ENCODE measurements around the gene ROR2. TPM values are rescaled to one million over a fixed set of nuclear protein-coding genes. Genes with fewer than 3 reads are reported as not detected.

ROR2 gene
- total and polyA plus RNA-seq, 4 donors, result 0.13 to 0.84 (median 0.52) TPM

DNA sequence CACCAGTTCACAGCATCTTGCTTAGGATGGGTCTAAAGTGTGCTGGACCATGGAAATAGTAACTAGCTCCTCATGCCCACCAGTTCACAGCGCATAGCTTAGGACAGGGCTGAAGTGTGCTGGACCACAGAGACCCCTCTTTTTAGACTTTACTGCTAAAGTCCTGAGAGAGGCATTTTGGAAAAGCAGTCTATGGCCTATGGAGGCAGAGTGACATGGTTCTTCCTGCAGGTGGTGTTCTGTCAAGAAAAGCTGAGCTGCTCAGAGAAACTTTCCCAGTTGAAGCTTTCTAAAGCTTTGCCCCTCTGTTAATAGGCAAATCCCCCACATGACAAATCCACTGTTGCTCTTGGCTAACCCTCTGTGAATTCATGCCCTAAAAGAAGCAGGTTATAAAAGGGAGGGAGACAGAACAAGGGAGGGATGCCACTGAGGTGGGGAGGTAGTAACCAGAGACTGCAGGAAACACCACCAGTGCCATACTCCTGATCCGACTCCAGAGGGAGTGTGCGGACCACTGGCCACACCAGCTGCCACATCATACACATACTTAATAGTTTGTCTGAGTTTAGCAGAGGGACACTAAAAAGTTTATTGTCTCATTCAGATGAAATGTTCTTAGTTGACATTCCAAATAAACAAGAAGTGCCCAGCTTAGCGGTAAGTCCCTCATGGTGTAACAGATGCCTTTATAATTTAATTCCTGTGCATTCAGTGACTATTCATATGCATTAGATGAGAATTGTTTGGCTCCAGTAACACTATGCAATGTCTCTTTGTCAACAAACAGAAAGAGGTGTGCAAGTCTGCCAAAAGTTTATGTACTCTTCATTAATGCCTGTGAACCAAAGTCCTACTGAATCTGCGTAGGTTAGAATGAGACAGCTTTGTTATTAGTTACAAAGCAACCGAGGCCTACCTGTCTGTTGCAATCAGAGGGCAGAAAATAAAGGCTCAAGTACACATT, 290.2 kb downstream of the ROR2 start:
- WGBS, result 65% methylated on average over 6 of the region's 6 CpGs
- no peak for TF ChIP-seq FOXA1 (IDR thresholded peaks at IDR 0.05)
- TF ChIP-seq, protein P1, sequence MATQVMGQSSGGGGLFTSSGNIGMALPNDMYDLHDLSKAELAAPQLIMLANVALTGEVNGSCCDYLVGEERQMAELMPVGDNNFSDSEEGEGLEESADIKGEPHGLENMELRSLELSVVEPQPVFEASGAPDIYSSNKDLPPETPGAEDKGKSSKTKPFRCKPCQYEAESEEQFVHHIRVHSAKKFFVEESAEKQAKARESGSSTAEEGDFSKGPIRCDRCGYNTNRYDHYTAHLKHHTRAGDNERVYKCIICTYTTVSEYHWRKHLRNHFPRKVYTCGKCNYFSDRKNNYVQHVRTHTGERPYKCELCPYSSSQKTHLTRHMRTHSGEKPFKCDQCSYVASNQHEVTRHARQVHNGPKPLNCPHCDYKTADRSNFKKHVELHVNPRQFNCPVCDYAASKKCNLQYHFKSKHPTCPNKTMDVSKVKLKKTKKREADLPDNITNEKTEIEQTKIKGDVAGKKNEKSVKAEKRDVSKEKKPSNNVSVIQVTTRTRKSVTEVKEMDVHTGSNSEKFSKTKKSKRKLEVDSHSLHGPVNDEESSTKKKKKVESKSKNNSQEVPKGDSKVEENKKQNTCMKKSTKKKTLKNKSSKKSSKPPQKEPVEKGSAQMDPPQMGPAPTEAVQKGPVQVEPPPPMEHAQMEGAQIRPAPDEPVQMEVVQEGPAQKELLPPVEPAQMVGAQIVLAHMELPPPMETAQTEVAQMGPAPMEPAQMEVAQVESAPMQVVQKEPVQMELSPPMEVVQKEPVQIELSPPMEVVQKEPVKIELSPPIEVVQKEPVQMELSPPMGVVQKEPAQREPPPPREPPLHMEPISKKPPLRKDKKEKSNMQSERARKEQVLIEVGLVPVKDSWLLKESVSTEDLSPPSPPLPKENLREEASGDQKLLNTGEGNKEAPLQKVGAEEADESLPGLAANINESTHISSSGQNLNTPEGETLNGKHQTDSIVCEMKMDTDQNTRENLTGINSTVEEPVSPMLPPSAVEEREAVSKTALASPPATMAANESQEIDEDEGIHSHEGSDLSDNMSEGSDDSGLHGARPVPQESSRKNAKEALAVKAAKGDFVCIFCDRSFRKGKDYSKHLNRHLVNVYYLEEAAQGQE (IDR thresholded peaks at IDR 0.05), result no peak
- no peak for TF ChIP-seq MAX (IDR thresholded peaks at IDR 0.05)
- peak; percentile 10 to 27 for TF ChIP-seq RAD21 (IDR thresholded peaks at IDR 0.05)
- TF ChIP-seq JUND (IDR thresholded peaks at IDR 0.05), result peak in 1 of 2 donors; percentile 17
- TF ChIP-seq YY1 (IDR thresholded peaks at IDR 0.05), result no peak
- peak; percentile 54 for TF ChIP-seq FOXA2 (IDR thresholded peaks at IDR 0.05)
- TF ChIP-seq HNF4G (IDR thresholded peaks at IDR 0.05), result no peak
- TF ChIP-seq NR2F2 (IDR thresholded peaks at IDR 0.05), result no peak
- TF ChIP-seq, protein P2, sequence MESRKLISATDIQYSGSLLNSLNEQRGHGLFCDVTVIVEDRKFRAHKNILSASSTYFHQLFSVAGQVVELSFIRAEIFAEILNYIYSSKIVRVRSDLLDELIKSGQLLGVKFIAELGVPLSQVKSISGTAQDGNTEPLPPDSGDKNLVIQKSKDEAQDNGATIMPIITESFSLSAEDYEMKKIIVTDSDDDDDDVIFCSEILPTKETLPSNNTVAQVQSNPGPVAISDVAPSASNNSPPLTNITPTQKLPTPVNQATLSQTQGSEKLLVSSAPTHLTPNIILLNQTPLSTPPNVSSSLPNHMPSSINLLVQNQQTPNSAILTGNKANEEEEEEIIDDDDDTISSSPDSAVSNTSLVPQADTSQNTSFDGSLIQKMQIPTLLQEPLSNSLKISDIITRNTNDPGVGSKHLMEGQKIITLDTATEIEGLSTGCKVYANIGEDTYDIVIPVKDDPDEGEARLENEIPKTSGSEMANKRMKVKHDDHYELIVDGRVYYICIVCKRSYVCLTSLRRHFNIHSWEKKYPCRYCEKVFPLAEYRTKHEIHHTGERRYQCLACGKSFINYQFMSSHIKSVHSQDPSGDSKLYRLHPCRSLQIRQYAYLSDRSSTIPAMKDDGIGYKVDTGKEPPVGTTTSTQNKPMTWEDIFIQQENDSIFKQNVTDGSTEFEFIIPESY (IDR thresholded peaks at IDR 0.05), result peak; percentile 12
- peak in 1 of 2 donors; percentile 30 for TF ChIP-seq RXRA (IDR thresholded peaks at IDR 0.05)
- peak; percentile 20 to 70 for TF ChIP-seq HNF4A (conservative IDR thresholded peaks at IDR 0.05)
- no peak for TF ChIP-seq TAF1 (conservative IDR thresholded peaks at IDR 0.05)
- TF ChIP-seq GABPA (IDR thresholded peaks at IDR 0.05 in 1 of 2, conservative IDR thresholded peaks at IDR 0.05 in 1 of 2), result no peak
- TF ChIP-seq EGR1 (IDR thresholded peaks at IDR 0.05; ENCODE audit: low read depth in 2 of 2), result no peak
- no peak for TF ChIP-seq ATF3 (IDR thresholded peaks at IDR 0.05)
- TF ChIP-seq, protein P3, sequence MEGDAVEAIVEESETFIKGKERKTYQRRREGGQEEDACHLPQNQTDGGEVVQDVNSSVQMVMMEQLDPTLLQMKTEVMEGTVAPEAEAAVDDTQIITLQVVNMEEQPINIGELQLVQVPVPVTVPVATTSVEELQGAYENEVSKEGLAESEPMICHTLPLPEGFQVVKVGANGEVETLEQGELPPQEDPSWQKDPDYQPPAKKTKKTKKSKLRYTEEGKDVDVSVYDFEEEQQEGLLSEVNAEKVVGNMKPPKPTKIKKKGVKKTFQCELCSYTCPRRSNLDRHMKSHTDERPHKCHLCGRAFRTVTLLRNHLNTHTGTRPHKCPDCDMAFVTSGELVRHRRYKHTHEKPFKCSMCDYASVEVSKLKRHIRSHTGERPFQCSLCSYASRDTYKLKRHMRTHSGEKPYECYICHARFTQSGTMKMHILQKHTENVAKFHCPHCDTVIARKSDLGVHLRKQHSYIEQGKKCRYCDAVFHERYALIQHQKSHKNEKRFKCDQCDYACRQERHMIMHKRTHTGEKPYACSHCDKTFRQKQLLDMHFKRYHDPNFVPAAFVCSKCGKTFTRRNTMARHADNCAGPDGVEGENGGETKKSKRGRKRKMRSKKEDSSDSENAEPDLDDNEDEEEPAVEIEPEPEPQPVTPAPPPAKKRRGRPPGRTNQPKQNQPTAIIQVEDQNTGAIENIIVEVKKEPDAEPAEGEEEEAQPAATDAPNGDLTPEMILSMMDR (IDR thresholded peaks at IDR 0.05; ENCODE audit: low read depth, low read length, missing input control), result no peak
- no peak for TF ChIP-seq SP1 (IDR thresholded peaks at IDR 0.05)
- no peak for DNase-seq (ENCODE audit: low spot score)
- Histone ChIP-seq H3K27me3 (ENCODE audit: control insufficient read depth in 4 of 4, insufficient read depth in 4 of 4, low read length in 3 of 4) (peaks cover 0 to 2% (median 0%) of the 10 kb centered on the region in 4 donors), H3K4me3 (ENCODE audit: low read depth in 1 of 3, low read length in 3 of 3) (no peak overlapping the region), H3K27ac (ENCODE audit: low read depth in 1 of 2, low read length in 2 of 2) (no peak overlapping the region), H3K36me3 (ENCODE audit: control insufficient read depth in 4 of 4, insufficient read depth in 3 of 4, low read depth in 1 of 4, low read length in 3 of 4) (no peaks in the 10 kb centered on the region), H3K9me3 (ENCODE audit: control insufficient read depth in 4 of 4, low read length in 3 of 4) (no peaks in the 10 kb centered on the region), H3K9ac (ENCODE audit: low read depth in 1 of 2, low read length in 2 of 2) (no peak overlapping the region), H3K4me1 (ENCODE audit: control insufficient read depth in 4 of 4, insufficient read depth in 4 of 4, low read length in 3 of 4) (no peaks in the 10 kb centered on the region)

Data from liver (tissue), 9 donors.